ENCODE data around the gene PTOV1. TPM values are rescaled to one million over a fixed set of nuclear protein-coding genes. Genes with fewer than 3 reads are reported as not detected.

Gene PTOV1
- total RNA-seq, 2 experiments from 2014 or later = 90.2 to 90.9 TPM

GRCh38 chr19:49877879-49878743 lies 27.2 kb downstream of the PTOV1 start:
- POLR2A ChIA-PET = interaction anchor here (0.8 kb wide), 1 partner anchor 51 kb away, joined by 8 read pairs; the partner anchor contains the start of genes ATF5 and NUP62
- CTCF ChIA-PET = no interaction called here

- CTCF ChIA-PET = no interaction called here
- POLR2A ChIA-PET = no interaction called here
These were observed 27.7 kb downstream of the PTOV1 start for GRCh38 chr19:49878744-49879070.

- ChIA-PET POLR2A (no interaction called here), CTCF (interaction anchor here (0.7 kb wide), 1 partner anchor 11 kb away, joined by 3 read pairs; no protein-coding TSS in a partner anchor)
These were observed 28.4 kb downstream of the PTOV1 start for GRCh38 chr19:49879243-49879963.

GRCh38 chr19:49880162-49880869 lies 29.4 kb downstream of the PTOV1 start:
- ChIA-PET CTCF (interaction anchor here (0.7 kb wide), 1 partner anchor 10 kb away, joined by 3 read pairs; no protein-coding TSS in a partner anchor), POLR2A (no interaction called here)

- CTCF ChIA-PET = interaction anchor here (1.1 kb wide), 1 partner anchor 9 kb away, joined by 4 read pairs; no protein-coding TSS in a partner anchor
- POLR2A ChIA-PET = interaction anchor here (0.9 kb wide), 1 partner anchor 13 kb away, joined by 5 read pairs; no protein-coding TSS in a partner anchor
These were observed 30.2 kb downstream of the PTOV1 start for GRCh38 chr19:49881186-49881585.

- CTCF ChIA-PET = interaction anchor here (1.1 kb wide), 1 partner anchor 8 kb away, joined by 4 read pairs; no protein-coding TSS in a partner anchor
- POLR2A ChIA-PET = interaction anchor here (0.9 kb wide), 1 partner anchor 12 kb away, joined by 5 read pairs; no protein-coding TSS in a partner anchor
These were observed 30.9 kb downstream of the PTOV1 start for GRCh38 chr19:49881672-49882394.

GRCh38 chr19:49882643-49883042 lies 31.7 kb downstream of the PTOV1 start:
- CTCF ChIA-PET = no interaction called here
- POLR2A ChIA-PET = no interaction called here

- POLR2A ChIA-PET = no interaction called here
- CTCF ChIA-PET = no interaction called here
These were observed 32.1 kb downstream of the PTOV1 start for GRCh38 chr19:49883094-49883493.

GRCh38 chr19:49884109-49884508 lies 33.1 kb downstream of the PTOV1 start:
- ChIA-PET CTCF (no interaction called here), POLR2A (no interaction called here)

- ChIA-PET POLR2A (interaction anchor here (0.7 kb wide), 1 partner anchor 71 kb away, joined by 3 read pairs; no protein-coding TSS in a partner anchor), CTCF (no interaction called here)
These were observed 33.8 kb downstream of the PTOV1 start for GRCh38 chr19:49884760-49885159.

- ChIA-PET CTCF (interaction anchor here (1.0 kb wide), 1 partner anchor 51 kb away, joined by 3 read pairs; no protein-coding TSS in a partner anchor), POLR2A (interaction anchor here (0.6 to 1.0 kb wide), 2 partner anchors 26 to 34 kb away, joined by 3 read pairs; no protein-coding TSS in a partner anchor)
These were observed 36.2 kb downstream of the PTOV1 start for GRCh38 chr19:49887037-49887664.

- POLR2A ChIA-PET = interaction anchor here (0.6 to 1.1 kb wide), 3 partner anchors 42 to 215 kb away, joined by 3 to 6 read pairs (median 6); no protein-coding TSS in a partner anchor
- CTCF ChIA-PET = no interaction called here
These were observed 36.9 kb downstream of the PTOV1 start for GRCh38 chr19:49887665-49888509.

- POLR2A ChIA-PET = interaction anchor here (0.6 to 1.1 kb wide), 3 partner anchors 41 to 216 kb away, joined by 3 to 6 read pairs (median 6); no protein-coding TSS in a partner anchor
- CTCF ChIA-PET = no interaction called here
These were observed 37.5 kb downstream of the PTOV1 start for GRCh38 chr19:49888510-49888824.

- CTCF ChIA-PET = interaction anchor here (0.8 to 2.1 kb wide), 5 partner anchors 8 to 39 kb away, joined by 3 to 11 read pairs (median 3); partner anchors contain the start of genes AKT1S1, PTOV1 and TBC1D17
- POLR2A ChIA-PET = interaction anchor here (1.6 kb wide), 1 partner anchor 40 kb away, joined by 4 read pairs; the partner anchor contains the start of gene NUP62
These were observed 38.2 kb downstream of the PTOV1 start for GRCh38 chr19:49889038-49889686.

- CTCF ChIA-PET = interaction anchor here (0.7 to 2.1 kb wide), 8 partner anchors 8 to 172 kb away, joined by 3 to 11 read pairs (median 4); partner anchors contain the start of genes AKT1S1, PTOV1 and TBC1D17
- POLR2A ChIA-PET = interaction anchor here (0.6 to 1.6 kb wide), 3 partner anchors 38 to 109 kb away, joined by 3 to 4 read pairs (median 4); partner anchors contain the start of gene NUP62
These were observed 38.9 kb downstream of the PTOV1 start for GRCh38 chr19:49889687-49890348.
